ENCODE results near the gene CAPRIN1. TPM values are rescaled to one million over a fixed set of nuclear protein-coding genes. Genes with fewer than 3 reads are reported as not detected.

Gene CAPRIN1
- polyA plus RNA-seq, 2 of the 4 experiments (the other 2 are of a cell fraction): 159 to 255 TPM

GRCh38 chr11:34004236-34004635, 47.3 kb upstream of the CAPRIN1 start:
- CTCF ChIA-PET: interaction anchor here (1.2 to 1.4 kb wide), 3 partner anchors 17 to 146 kb away, joined by 3 to 4 read pairs (median 3); partner anchors contain the start of gene CAPRIN1
- ATAC-seq: no peak
- no peak for FAIRE-seq
- Histone ChIP-seq H3K4me2 (no peak overlapping the region), H3K27ac (no peak overlapping the region), H3K9me3 (no peaks in the 10 kb centered on the region), H3K4me3 (no peak overlapping the region), H3K4me1 (no peaks in the 10 kb centered on the region)
- WGBS (ENCODE audit: missing lambda C conversion rate): 64% methylated on average over 3 of the region's 3 CpGs
- POLR2A ChIA-PET: no interaction called here
- TF ChIP-seq POLR2AphosphoS2 (conservative IDR thresholded peaks at IDR 0.05; ENCODE audit: low read length) (no peak), RFX5 (IDR thresholded peaks at IDR 0.05) (no peak), NFE2L2 (conservative IDR thresholded peaks at IDR 0.05; ENCODE audit: low read length) (no peak), HOXA7 (CRISPR knock-in tag; IDR thresholded peaks at IDR 0.05) (no peak), FOSB (CRISPR knock-in tag; IDR thresholded peaks at IDR 0.05) (no peak), KDM1A (IDR thresholded peaks at IDR 0.05; ENCODE audit: low read depth) (no peak), JUNB (IDR thresholded peaks at IDR 0.05) (no peak), HOXB5 (CRISPR knock-in tag; IDR thresholded peaks at IDR 0.05) (no peak)
- DNase-seq (ENCODE audit: low read depth in 1 of 2, low spot score in 1 of 2): no peak

- 55% methylated on average over 2 of the region's 2 CpGs for WGBS (ENCODE audit: missing lambda C conversion rate)
- no peak overlapping the region for H3K4me3 ChIP-seq
- no peaks in the 10 kb centered on the region for H3K9me3 ChIP-seq
- ATAC-seq (no peak), FAIRE-seq (no peak), DNase-seq (ENCODE audit: low read depth in 1 of 2, low spot score in 1 of 2) (no peak)
- CTCF ChIA-PET: interaction anchor here (0.6 to 4.6 kb wide), 7 partner anchors 9 to 178 kb away, joined by 3 to 49 read pairs (median 4); no protein-coding TSS in a partner anchor
- H3K27ac ChIP-seq: no peak overlapping the region
- H3K4me1 ChIP-seq: no peaks in the 10 kb centered on the region
- POLR2A ChIA-PET: interaction anchor here (2.7 kb wide), 1 partner anchor 44 kb away, joined by 7 read pairs; the partner anchor contains the start of gene CAPRIN1
- TF ChIP-seq FOSB (CRISPR knock-in tag; IDR thresholded peaks at IDR 0.05) (no peak), PBX3 (IDR thresholded peaks at IDR 0.05) (no peak), ATOH8 (CRISPR knock-in tag; IDR thresholded peaks at IDR 0.05; ENCODE audit: low read depth) (no peak), USF2 (IDR thresholded peaks at IDR 0.05) (no peak), KDM1A (IDR thresholded peaks at IDR 0.05; ENCODE audit: low read depth) (no peak), CBX2 (IDR thresholded peaks at IDR 0.05; ENCODE audit: borderline replicate concordance, low read depth) (no peak), CBX8 (IDR thresholded peaks at IDR 0.05) (no peak), HOXB5 (CRISPR knock-in tag; IDR thresholded peaks at IDR 0.05) (no peak), E2F6 (IDR thresholded peaks at IDR 0.05; ENCODE audit: borderline replicate concordance, low read depth) (no peak), RARB (CRISPR knock-in tag; IDR thresholded peaks at IDR 0.05) (no peak), BHLHE40 (IDR thresholded peaks at IDR 0.05; ENCODE audit: low read depth, low read length) (no peak)
- no peak overlapping the region for H3K4me2 ChIP-seq
Observed at GRCh38 chr11:34006876-34007275, 44.7 kb upstream of the CAPRIN1 start.

- H3K4me3 ChIP-seq: no peak overlapping the region
- WGBS (ENCODE audit: missing lambda C conversion rate): 92% methylated on average over 1 of the region's 1 CpG
- ATAC-seq: no peak
- ChIA-PET CTCF (interaction anchor here (1.1 to 2.2 kb wide), 3 partner anchors 25 to 204 kb away, joined by 3 to 5 read pairs (median 3); no protein-coding TSS in a partner anchor), POLR2A (no interaction called here)
- DNase-seq (ENCODE audit: low read depth in 1 of 2, low spot score in 1 of 2): no peak
- H3K27ac ChIP-seq: no peak overlapping the region
- FAIRE-seq: no peak
- no peaks in the 10 kb centered on the region for H3K4me1 ChIP-seq
- TF ChIP-seq HES2 (IDR thresholded peaks at IDR 0.05) (no peak), MAX (IDR thresholded peaks at IDR 0.05) (no peak), BHLHE40 (IDR thresholded peaks at IDR 0.05; ENCODE audit: low read depth, low read length) (no peak), E2F6 (IDR thresholded peaks at IDR 0.05; ENCODE audit: borderline replicate concordance, low read depth) (no peak), FOSL2 (IDR thresholded peaks at IDR 0.05) (no peak), FOSL2 (CRISPR knock-in tag; IDR thresholded peaks at IDR 0.05) (no peak), JUNB (IDR thresholded peaks at IDR 0.05) (no peak), MYC (IDR thresholded peaks at IDR 0.05; ENCODE audit: borderline replicate concordance, low read length) (no peak), ESRRA (IDR thresholded peaks at IDR 0.05; ENCODE audit: borderline replicate concordance, low read length) (no peak)
- H3K4me2 ChIP-seq: no peak overlapping the region
- 0 out of 3 replicates have a peak, but pooled peaks cover 2% of the 10 kb centered on the region for H3K9me3 ChIP-seq
Observed at GRCh38 chr11:34012734-34013133, 38.8 kb upstream of the CAPRIN1 start.
